Measurements from ENCODE around the gene OR5H2. TPM values are rescaled to one million over a fixed set of nuclear protein-coding genes. Genes with fewer than 3 reads are reported as not detected.

Gene OR5H2
- not detected for total RNA-seq
- not detected for polyA plus RNA-seq (ENCODE audit: insufficient read depth, low read depth, low replicate concordance)
- long read RNA-seq, donor 1: 0 reads
- long read RNA-seq, donor 2: 0 reads

GRCh38 chr3:98282205-98282604 lies at the start of gene OR5H2:
TSS of gene OR5H2 (plus strand) at chr3:98282505. CDS start at chr3:98282903, 398 bp downstream.
- H3K4me1 ChIP-seq: no peaks in the 10 kb centered on the region
- 54 to 71% methylated on average over 2 of the region's 2 CpGs for WGBS, 2 donors
- no peak within 1 kb of the TSS for H3K4me3 ChIP-seq
- DNase-seq: no peak
- H3K27ac ChIP-seq: no peak within 1 kb of the TSS
- intact Hi-C loops (cut with DNase I; ENCODE audit: low total_unique reads): no loop called here
- H3K36me3 ChIP-seq (ENCODE audit: low read depth, missing control alignments): no peaks in the 10 kb centered on the region
- TF ChIP-seq POLR2A (IDR thresholded peaks at IDR 0.05): no peak
- TF ChIP-seq, protein P1, sequence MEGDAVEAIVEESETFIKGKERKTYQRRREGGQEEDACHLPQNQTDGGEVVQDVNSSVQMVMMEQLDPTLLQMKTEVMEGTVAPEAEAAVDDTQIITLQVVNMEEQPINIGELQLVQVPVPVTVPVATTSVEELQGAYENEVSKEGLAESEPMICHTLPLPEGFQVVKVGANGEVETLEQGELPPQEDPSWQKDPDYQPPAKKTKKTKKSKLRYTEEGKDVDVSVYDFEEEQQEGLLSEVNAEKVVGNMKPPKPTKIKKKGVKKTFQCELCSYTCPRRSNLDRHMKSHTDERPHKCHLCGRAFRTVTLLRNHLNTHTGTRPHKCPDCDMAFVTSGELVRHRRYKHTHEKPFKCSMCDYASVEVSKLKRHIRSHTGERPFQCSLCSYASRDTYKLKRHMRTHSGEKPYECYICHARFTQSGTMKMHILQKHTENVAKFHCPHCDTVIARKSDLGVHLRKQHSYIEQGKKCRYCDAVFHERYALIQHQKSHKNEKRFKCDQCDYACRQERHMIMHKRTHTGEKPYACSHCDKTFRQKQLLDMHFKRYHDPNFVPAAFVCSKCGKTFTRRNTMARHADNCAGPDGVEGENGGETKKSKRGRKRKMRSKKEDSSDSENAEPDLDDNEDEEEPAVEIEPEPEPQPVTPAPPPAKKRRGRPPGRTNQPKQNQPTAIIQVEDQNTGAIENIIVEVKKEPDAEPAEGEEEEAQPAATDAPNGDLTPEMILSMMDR (IDR thresholded peaks at IDR 0.05): no peak
- no peaks in the 10 kb centered on the region for H3K9me3 ChIP-seq
- no peaks in the 10 kb centered on the region for H3K27me3 ChIP-seq

DNA sequence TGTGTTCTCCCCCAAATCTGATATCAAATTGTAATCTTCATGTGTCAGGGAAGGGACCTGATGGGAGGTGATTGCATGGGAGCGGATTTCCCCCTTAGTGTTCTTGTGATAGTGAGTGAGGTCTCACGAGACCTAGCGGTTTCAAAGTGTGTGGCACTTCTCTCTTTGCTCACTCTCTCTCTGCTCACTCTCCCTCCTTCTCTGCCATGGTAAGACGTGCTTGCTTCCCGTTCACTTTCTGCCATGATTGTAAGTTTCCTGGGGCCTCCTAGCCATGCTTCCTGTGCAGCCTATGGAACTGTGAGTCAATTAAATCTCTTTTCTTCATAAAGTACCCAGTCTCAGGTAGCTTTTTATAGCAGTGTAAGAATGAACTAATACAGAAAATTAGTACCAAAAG lies 48.8 kb upstream of the OR5H2 start:
- TF ChIP-seq, protein P1 (IDR thresholded peaks at IDR 0.05): no peak
- no peak for TF ChIP-seq POLR2A (IDR thresholded peaks at IDR 0.05)
- no peak overlapping the region for H3K27ac ChIP-seq
- DNase-seq: no peak
- WGBS, 2 donors: 66 to 68% methylated on average over 5 of the region's 5 CpGs
- no peaks in the 10 kb centered on the region for H3K4me1 ChIP-seq
- H3K4me3 ChIP-seq: no peak overlapping the region
- intact Hi-C loops (cut with DNase I; ENCODE audit: low total_unique reads): no loop called here
- no peaks in the 10 kb centered on the region for H3K9me3 ChIP-seq
- H3K27me3 ChIP-seq: no peaks in the 10 kb centered on the region
- no peaks in the 10 kb centered on the region for H3K36me3 ChIP-seq (ENCODE audit: low read depth, missing control alignments)

DNA sequence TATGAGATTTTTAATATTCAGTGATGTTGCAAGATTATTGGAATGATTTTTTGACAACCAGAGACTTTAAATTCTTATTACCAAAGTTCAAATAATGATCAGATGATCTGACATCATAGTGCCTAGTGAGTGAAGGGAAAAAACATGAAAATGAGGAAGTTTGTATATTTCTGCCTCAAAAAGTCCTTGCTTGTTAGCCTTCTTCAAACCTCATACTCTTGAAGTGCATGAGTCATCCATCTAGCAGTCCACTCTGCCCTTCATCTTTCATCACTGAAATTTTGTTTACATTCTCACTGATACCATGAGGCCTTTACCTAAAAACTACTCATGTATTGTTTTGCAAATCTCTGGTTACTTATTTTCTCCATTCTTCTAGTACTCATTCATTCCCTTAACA lies 42.2 kb upstream of the OR5H2 start:
- H3K4me1 ChIP-seq: no peaks in the 10 kb centered on the region
- no peak for DNase-seq
- intact Hi-C loops (cut with DNase I; ENCODE audit: low total_unique reads): no loop called here
- no peak overlapping the region for H3K27ac ChIP-seq
- no peak overlapping the region for H3K4me3 ChIP-seq
- H3K27me3 ChIP-seq: no peaks in the 10 kb centered on the region
- H3K36me3 ChIP-seq (ENCODE audit: low read depth, missing control alignments): no peaks in the 10 kb centered on the region
- no peak for TF ChIP-seq POLR2A (IDR thresholded peaks at IDR 0.05)
- TF ChIP-seq, protein P1 (IDR thresholded peaks at IDR 0.05): no peak
- no peaks in the 10 kb centered on the region for H3K9me3 ChIP-seq

DNA sequence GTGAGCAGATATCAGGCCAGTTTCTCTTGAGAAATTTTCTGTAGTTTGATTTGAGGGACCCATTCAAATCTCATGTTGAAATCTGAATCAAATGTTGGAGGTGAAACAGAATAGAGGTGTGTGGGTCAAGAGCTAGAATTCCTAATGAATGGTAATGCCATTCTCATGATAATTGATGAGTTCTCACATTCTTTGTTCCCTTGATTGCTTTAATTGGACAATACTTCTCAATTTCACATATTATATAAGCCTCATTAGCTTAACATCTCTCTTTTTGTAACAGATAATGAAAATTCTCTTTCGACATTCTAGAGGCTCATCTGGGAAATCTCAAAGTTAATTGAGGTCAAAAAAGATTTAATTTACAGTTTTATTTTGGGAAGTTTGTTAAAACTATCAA lies 40.1 kb upstream of the OR5H2 start:
- Histone ChIP-seq H3K9me3 (no peaks in the 10 kb centered on the region), H3K4me3 (no peak overlapping the region), H3K27me3 (no peaks in the 10 kb centered on the region), H3K4me1 (no peaks in the 10 kb centered on the region), H3K36me3 (ENCODE audit: low read depth, missing control alignments) (no peaks in the 10 kb centered on the region), H3K27ac (no peak overlapping the region)
- no peak for DNase-seq
- intact Hi-C loops (cut with DNase I; ENCODE audit: low total_unique reads): no loop called here
- WGBS, 2 donors: 28 to 32% methylated on average over 1 of the region's 1 CpG
- no peak for TF ChIP-seq POLR2A (IDR thresholded peaks at IDR 0.05)
- TF ChIP-seq, protein P1 (IDR thresholded peaks at IDR 0.05): no peak

DNA sequence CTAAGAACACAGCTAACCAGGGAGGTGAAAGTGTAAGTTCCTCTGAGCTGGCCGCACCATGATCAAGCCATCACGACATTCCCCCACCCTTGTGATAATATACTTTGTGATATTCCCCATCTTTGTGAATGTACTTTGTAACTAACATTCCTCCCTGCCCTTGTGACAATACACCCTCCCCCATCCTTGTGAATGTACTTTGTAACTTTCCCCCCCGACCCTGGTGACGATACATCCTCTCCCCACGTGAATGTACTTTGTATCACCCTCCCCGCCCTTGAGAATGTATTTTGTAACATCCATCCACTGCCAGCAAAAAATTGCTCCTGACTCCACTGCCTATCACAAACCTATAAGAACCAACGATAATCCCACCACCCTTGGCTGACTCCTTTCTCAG lies 38.5 kb upstream of the OR5H2 start:
- 52 to 56% methylated on average over 7 of the region's 7 CpGs for WGBS, 2 donors
- H3K4me1 ChIP-seq: no peaks in the 10 kb centered on the region
- no peaks in the 10 kb centered on the region for H3K9me3 ChIP-seq
- no peaks in the 10 kb centered on the region for H3K27me3 ChIP-seq
- no peak overlapping the region for H3K4me3 ChIP-seq
- no peak overlapping the region for H3K27ac ChIP-seq
- DNase-seq: no peak
- no peaks in the 10 kb centered on the region for H3K36me3 ChIP-seq (ENCODE audit: low read depth, missing control alignments)
- TF ChIP-seq, protein P1 (IDR thresholded peaks at IDR 0.05): no peak
- no peak for TF ChIP-seq POLR2A (IDR thresholded peaks at IDR 0.05)
- intact Hi-C loops (cut with DNase I; ENCODE audit: low total_unique reads): no loop called here

Measured in testis (tissue), 5 donors.